HPDE6-E6E7 (cell line): ENCODE data around the gene CLNK.
"Not testable (repeated sequence)": the region's sequence is repeated elsewhere in the genome, so short reads cannot be mapped to it uniquely, and the experiment has no call there.

Source experiments
- DNase-seq: peaks from one replicate; pipeline ENCODE4 v3.0.0; 2011; ENCODE audit warnings: missing footprints; ENCODE audit errors: extremely low spot score

CLNK gene

GRCh38 chr4:10662937-10663336 lies 21.6 kb downstream of the CLNK start:
- no peak for DNase-seq

DNA sequence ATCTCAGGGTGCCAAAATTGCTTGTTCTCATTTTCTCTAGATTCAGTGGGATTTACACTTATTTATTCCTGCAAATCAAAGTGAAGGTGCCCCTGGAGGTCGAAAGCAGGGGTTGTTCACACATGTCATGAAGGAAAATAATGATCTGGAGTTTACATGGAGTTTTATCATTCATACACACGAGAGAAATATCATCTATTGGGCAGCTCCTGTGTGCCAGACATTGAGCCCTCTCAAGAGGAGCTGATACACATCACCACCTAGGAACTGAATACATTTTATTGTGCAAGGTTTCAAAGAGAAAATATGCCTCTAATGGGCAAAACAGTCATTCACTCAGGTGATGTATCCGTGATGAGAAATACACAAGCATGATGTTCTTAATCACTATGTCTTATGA lies 23.5 kb downstream of the CLNK start:
- DNase-seq, result no peak

GRCh38 chr4:10659251-10659650 lies 25.3 kb downstream of the CLNK start:
- no peak for DNase-seq

- peak; percentile 28 for DNase-seq
Observed at GRCh38 chr4:10656988-10657387, 27.6 kb downstream of the CLNK start.

GRCh38 chr4:10656420-10656819 lies 28.1 kb downstream of the CLNK start:
- no peak for DNase-seq

GRCh38 chr4:10655968-10656367 lies 28.6 kb downstream of the CLNK start:
- peak; percentile 31 for DNase-seq

GRCh38 chr4:10648479-10648878 lies 36.1 kb downstream of the CLNK start:
- no peak for DNase-seq

DNA sequence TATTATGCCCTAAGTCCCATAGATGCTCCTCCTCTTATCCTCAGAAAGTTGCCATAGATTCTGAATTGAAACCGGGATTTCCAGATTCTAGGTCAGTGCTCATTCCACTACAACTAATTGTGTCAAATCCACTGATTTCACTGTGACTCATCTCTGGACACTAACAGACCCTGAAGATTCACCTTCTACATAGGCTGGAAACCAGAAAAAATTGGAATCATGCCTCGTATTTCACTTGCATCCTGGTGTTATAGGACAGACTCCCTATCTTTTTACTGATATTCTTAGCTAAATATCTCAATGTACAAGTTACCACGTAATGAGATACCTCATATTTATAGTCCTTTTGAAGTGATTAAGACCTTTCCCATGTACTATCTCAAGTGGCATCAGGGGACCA lies 36.7 kb downstream of the CLNK start:
- no peak for DNase-seq

GRCh38 chr4:10643600-10644425 lies 40.8 kb downstream of the CLNK start:
- DNase-seq, result peak; percentile 21

DNA sequence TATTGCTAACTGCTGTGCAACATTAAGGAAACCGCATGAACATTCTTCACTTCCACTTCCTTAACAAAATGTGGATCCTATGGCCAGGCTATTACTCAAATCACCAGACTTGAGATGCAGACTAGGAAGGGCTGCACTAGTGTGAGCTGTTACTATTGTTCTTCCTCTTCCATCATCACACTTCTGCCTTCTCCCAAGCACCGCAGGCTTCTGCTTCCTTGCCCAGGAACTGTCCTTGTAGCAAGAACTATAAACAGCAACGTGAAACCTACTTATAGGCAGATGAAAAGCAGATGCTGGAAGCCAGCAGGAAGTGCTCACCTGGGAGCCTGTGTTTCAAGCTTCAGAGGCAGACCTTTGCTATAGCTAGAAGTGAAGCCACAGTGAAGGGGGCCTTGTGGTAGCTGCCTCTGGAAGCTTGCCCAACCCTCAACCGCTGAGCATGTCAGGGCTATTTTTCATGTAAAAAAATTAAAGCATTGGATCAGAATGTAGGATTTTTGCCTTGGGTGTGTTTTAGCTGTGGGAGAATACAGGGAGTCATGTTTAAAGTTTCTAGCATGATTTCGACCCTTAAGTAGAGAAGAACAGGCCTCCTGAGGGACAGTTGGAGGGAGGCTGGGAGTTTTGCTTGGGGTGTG lies 43.9 kb downstream of the CLNK start:
- DNase-seq, result no peak

DNA sequence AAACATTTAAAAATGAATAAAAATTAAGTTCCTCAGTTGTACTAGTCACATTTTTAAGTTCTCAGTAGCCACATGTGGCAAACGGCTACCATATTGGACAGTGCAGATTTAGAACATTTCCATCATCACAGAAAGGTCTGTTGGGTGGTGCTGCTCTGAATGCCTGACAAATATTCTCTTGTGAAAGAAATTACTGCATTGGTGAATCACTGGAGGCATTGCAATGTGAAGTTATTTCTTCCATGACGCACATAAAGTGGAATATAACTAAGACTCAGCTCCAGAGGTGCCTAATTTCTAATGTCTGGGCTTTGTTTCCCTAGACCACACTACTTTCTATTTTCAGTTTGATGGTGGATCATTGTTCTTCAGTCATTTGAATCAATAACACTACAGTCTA lies 44.9 kb downstream of the CLNK start:
- DNase-seq, result no peak

- no peak for DNase-seq
Observed at GRCh38 chr4:10639100-10639499, 45.5 kb downstream of the CLNK start.

GRCh38 chr4:10635091-10635490 lies 49.5 kb downstream of the CLNK start:
- DNase-seq, result no peak

- DNase-seq, result no peak
Observed at GRCh38 chr4:10629394-10629793, 55.2 kb downstream of the CLNK start.

DNA sequence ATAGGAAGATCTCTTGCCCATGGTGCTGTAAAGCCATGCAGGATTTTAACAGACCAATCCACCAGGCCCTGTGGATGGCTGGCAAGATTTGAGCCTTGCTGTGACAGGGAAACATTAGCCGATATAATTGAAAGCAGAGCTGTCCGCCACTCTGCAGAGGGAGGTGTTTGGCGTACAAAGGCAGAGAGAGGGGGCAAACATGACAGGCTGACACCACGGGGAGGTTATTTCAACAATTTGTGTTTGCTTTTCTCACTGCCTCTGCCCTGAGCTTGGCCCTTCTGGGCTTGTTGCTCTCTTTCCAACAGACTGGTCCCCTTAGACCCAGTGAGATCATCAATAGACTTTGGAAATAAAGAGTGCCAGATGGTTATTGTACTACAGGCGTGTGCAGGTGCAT lies 59.4 kb downstream of the CLNK start:
- DNase-seq, result no peak

- DNase-seq, result no peak
Observed at GRCh38 chr4:10623862-10624261, 60.7 kb downstream of the CLNK start.

GRCh38 chr4:10623241-10623640 lies 61.3 kb downstream of the CLNK start:
- DNase-seq, result no peak

DNA sequence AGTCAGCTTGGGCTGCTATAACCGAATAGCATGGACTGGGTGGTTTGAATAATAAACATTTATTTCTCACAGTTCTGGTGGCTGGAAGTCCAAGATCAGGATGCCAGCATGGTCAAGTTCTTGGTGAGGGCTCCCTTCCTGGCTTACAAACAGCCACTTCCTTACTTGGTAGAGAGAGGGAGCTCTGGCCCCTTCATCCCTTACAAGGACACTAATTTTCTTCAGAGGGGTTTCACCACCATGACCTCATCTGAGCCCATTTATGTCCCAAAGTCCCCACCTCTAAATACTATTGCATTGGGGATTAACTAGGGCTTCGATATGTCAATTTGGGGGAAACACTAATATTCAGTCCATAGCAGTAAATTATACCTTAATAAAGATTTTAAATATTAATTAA lies 61.8 kb downstream of the CLNK start:
- DNase-seq, result no peak

DNA sequence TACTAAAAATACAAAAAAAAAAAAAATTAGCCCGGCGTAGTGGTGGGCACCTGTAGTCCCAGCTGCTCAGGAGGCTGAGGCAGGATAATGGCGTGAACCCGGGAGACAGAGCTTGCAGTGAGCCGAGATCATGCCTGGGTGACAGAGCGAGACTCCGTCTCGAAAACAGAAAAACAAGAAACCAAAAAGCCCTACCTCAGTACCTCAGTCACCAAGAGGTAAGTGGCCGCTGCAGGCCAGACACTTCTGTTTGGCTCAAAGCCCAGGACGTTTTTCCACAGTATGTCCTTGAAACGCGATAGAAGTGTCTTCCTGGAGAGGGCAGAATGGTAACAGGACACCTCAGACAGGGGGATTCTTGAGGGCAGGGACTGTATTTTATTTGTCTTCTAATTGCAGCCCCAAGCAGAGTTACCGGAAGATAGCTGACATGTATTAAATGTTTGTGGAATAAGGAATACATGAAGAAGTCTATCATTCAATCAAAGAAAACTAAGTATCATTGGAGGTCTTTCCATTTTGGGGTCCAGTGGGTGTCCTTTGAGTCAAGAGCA lies 63.6 kb downstream of the CLNK start:
- no peak for DNase-seq

- DNase-seq, result no peak
Observed at GRCh38 chr4:10619855-10620254, 64.7 kb downstream of the CLNK start.

DNA sequence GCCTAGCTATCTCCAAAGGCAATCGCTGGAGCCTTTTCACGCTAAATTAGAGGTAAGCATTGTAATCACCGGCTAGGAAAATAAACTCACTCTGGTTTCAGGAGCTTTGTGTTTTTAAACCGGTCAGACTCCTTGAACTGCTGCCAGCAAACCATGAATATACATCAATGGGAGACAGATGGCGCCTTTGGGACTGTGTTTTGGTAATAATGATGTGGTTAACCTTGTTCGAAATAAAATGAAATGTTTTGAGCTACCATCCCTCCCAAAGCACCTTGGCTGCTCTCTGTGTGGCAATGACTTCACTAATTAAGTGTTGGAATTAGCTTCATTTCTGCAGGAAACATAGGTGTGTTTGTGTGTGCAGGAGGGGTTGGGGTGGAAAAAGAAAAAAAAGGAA lies 65.3 kb downstream of the CLNK start:
- DNase-seq, result no peak

- DNase-seq, result not testable (repeated sequence)
Observed at GRCh38 chr4:10614926-10615325, 69.6 kb downstream of the CLNK start.

- no peak for DNase-seq
Observed at GRCh38 chr4:10613926-10614478, 70.6 kb downstream of the CLNK start.
